Measurements from ENCODE around the gene GLB1L3. TPM values are rescaled to one million over a fixed set of nuclear protein-coding genes. Genes with fewer than 3 reads are reported as not detected.
"Not testable (repeated sequence)": the region's sequence is repeated elsewhere in the genome, so short reads cannot be mapped to it uniquely, and the experiment has no call there.

GLB1L3 gene
- total and polyA plus RNA-seq, 2 donors, result 0.71 to 1.8 TPM

DNA sequence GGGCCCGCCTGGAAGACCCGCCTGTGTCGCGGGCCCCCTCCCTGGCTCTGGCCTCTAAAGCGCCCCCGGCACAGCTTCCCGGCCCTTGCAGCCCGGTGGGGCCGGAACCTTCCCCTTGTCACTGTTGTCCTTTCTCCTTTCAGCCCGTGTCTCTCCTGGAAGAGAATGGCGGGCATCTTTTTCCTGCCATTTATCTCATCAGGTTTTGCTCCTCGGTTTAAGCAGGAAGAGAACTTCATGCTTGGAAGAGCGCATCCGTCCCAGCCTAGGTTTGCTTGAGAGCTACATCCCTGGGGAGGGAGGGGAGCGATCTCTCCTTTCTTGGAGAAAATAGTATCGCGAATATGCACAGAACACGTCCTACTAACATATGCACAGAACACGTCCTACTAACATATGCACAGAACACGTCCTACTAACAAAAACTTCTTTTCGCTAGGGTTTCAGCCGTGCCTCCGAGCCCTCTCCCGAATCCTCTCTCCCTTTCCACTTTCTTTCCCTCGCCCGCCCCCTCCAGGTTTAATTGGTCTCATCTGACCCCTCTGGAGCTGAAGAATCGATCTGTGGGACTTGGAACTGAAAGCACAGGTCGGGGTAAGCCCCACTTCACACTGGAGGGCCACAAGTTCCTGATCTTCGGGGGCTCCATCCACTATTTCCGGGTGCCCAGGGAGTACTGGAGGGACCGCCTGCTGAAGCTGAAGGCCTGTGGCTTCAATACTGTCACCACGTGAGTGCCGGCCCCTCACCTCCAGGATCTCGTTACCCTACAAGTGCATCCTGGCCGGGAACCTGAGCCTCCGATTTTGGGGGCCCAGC, 1.2 kb downstream of the GLB1L3 start:
- DNase-seq (ENCODE audit: low read depth in 6 of 9, low spot score in 9 of 9), result no peak
- Histone ChIP-seq H3K9me3 (ENCODE audit: control insufficient read depth in 2 of 2, insufficient read depth in 1 of 2, low read length in 1 of 2) (peaks cover 4 to 11% of the 10 kb centered on the region in 2 donors), H3K27me3 (ENCODE audit: control insufficient read depth in 2 of 2, insufficient read depth in 1 of 2, low read length in 1 of 2) (peaks cover 32 to 81% of the 10 kb centered on the region in 2 donors), H3K4me1 (ENCODE audit: control insufficient read depth in 2 of 2, insufficient read depth in 2 of 2, low read length in 2 of 2) (peaks cover 3 to 23% of the 10 kb centered on the region in 2 donors), H3K36me3 (ENCODE audit: control insufficient read depth in 2 of 2, insufficient read depth in 2 of 2, low read length in 1 of 2) (no peaks in the 10 kb centered on the region), H3K4me3 (ENCODE audit: low read length in 2 of 2) (no peak overlapping the region), H3K27ac (ENCODE audit: low read depth in 1 of 2, low read length in 1 of 2) (no peak overlapping the region)
- WGBS, result 21% methylated on average over 36 of the region's 36 CpGs

DNA sequence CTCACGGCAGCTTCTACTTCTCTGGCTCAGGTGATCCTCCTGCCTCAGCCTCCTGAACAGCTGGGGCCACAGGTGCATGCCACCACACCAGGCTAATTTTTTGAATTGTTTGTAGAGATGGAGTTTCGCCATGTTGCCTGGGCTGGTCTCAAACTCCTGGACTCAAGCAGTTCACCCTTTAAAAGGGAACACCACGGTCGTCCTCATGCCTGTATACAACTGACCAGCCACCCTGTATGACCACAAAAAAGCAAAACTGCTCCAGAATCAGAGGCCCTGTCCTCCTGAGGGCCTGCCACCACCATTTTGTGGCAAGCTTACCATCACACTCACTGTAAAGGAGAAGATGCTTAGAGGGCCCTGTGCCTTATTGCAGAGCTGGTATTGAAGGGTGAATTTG, 2.2 kb downstream of the GLB1L3 start:
- Histone ChIP-seq H3K4me3 (ENCODE audit: low read length in 2 of 2) (no peak overlapping the region), H3K36me3 (ENCODE audit: control insufficient read depth in 2 of 2, insufficient read depth in 2 of 2, low read length in 1 of 2) (no peaks in the 10 kb centered on the region), H3K27ac (ENCODE audit: low read depth in 1 of 2, low read length in 1 of 2) (no peak overlapping the region), H3K27me3 (ENCODE audit: control insufficient read depth in 2 of 2, insufficient read depth in 1 of 2, low read length in 1 of 2) (peaks cover 32 to 76% of the 10 kb centered on the region in 2 donors), H3K9me3 (ENCODE audit: control insufficient read depth in 2 of 2, insufficient read depth in 1 of 2, low read length in 1 of 2) (peaks cover 4 to 11% of the 10 kb centered on the region in 2 donors), H3K4me1 (ENCODE audit: control insufficient read depth in 2 of 2, insufficient read depth in 2 of 2, low read length in 2 of 2) (peaks cover 3 to 21% of the 10 kb centered on the region in 2 donors)
- WGBS, result 98% methylated on average over 4 of the region's 4 CpGs
- DNase-seq (ENCODE audit: low read depth in 6 of 9, low spot score in 9 of 9), result no peak

GRCh38 chr11:134281635-134282034, 5.5 kb downstream of the GLB1L3 start:
- not testable (repeated sequence) for H3K36me3 ChIP-seq (ENCODE audit: control insufficient read depth in 2 of 2, insufficient read depth in 2 of 2, low read length in 1 of 2); H3K27ac ChIP-seq (ENCODE audit: low read depth in 1 of 2, low read length in 1 of 2); H3K4me3 ChIP-seq (ENCODE audit: low read length in 2 of 2); DNase-seq (ENCODE audit: low read depth in 6 of 9, low spot score in 9 of 9); H3K4me1 ChIP-seq (ENCODE audit: control insufficient read depth in 2 of 2, insufficient read depth in 2 of 2, low read length in 2 of 2)
- 85% methylated on average over 12 of the region's 17 CpGs for WGBS
- Histone ChIP-seq H3K9me3 (ENCODE audit: control insufficient read depth in 2 of 2, insufficient read depth in 1 of 2, low read length in 1 of 2) (peaks cover 2 to 11% of the 10 kb centered on the region in 2 donors), H3K27me3 (ENCODE audit: control insufficient read depth in 2 of 2, insufficient read depth in 1 of 2, low read length in 1 of 2) (peaks cover 23 to 51% of the 10 kb centered on the region in 2 donors)

- H3K36me3 ChIP-seq (ENCODE audit: control insufficient read depth in 2 of 2, insufficient read depth in 2 of 2, low read length in 1 of 2), result no peaks in the 10 kb centered on the region
- H3K9me3 ChIP-seq (ENCODE audit: control insufficient read depth in 2 of 2, insufficient read depth in 1 of 2, low read length in 1 of 2), result peaks cover 2 to 11% of the 10 kb centered on the region in 2 donors
- peaks cover 17 to 44% of the 10 kb centered on the region in 2 donors for H3K27me3 ChIP-seq (ENCODE audit: control insufficient read depth in 2 of 2, insufficient read depth in 1 of 2, low read length in 1 of 2)
- DNase-seq (ENCODE audit: low read depth in 6 of 9, low spot score in 9 of 9), result no peak
- 90% methylated on average over 22 of the region's 22 CpGs for WGBS
- no peaks in the 10 kb centered on the region for H3K4me1 ChIP-seq (ENCODE audit: control insufficient read depth in 2 of 2, insufficient read depth in 2 of 2, low read length in 2 of 2)
- H3K4me3 ChIP-seq (ENCODE audit: low read length in 2 of 2), result no peak overlapping the region
- no peak overlapping the region for H3K27ac ChIP-seq (ENCODE audit: low read depth in 1 of 2, low read length in 1 of 2)
Observed at GRCh38 chr11:134282121-134283045, 6.2 kb downstream of the GLB1L3 start.

- no peak for DNase-seq (ENCODE audit: low read depth in 6 of 9, low spot score in 9 of 9)
- H3K4me3 ChIP-seq (ENCODE audit: low read length in 2 of 2), result no peak overlapping the region
- peaks cover 6 to 31% of the 10 kb centered on the region in 2 donors for H3K27me3 ChIP-seq (ENCODE audit: control insufficient read depth in 2 of 2, insufficient read depth in 1 of 2, low read length in 1 of 2)
- H3K4me1 ChIP-seq (ENCODE audit: control insufficient read depth in 2 of 2, insufficient read depth in 2 of 2, low read length in 2 of 2), result no peaks in the 10 kb centered on the region
- 91% methylated on average over 16 of the region's 16 CpGs for WGBS
- H3K9me3 ChIP-seq (ENCODE audit: control insufficient read depth in 2 of 2, insufficient read depth in 1 of 2, low read length in 1 of 2), result no peaks in the 10 kb centered on the region
- H3K36me3 ChIP-seq (ENCODE audit: control insufficient read depth in 2 of 2, insufficient read depth in 2 of 2, low read length in 1 of 2), result no peaks in the 10 kb centered on the region
- no peak overlapping the region for H3K27ac ChIP-seq (ENCODE audit: low read depth in 1 of 2, low read length in 1 of 2)
Observed at GRCh38 chr11:134283461-134284230, 7.5 kb downstream of the GLB1L3 start.

DNA sequence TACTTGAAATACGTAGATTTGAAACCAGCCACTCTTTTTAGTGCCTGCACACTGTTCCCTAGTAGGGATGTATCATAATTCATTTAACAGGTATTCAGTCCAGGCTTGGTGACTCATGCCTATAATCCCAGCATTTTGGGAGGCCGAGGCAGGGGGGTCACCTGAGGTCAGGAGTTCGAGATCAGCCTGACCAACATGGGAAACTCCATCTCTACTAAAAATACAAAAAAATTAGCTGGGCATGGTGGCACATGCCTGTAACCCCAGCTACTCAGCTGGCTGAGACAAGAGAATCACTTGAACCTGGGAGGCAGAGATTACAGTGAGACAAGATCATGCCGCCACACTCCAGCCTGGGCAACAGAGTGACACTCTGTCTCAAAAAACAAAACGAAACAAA, 8.2 kb downstream of the GLB1L3 start:
- H3K4me3 ChIP-seq (ENCODE audit: low read length in 2 of 2), result not testable (repeated sequence)
- WGBS, result 95% methylated on average over 5 of the region's 5 CpGs

DNA sequence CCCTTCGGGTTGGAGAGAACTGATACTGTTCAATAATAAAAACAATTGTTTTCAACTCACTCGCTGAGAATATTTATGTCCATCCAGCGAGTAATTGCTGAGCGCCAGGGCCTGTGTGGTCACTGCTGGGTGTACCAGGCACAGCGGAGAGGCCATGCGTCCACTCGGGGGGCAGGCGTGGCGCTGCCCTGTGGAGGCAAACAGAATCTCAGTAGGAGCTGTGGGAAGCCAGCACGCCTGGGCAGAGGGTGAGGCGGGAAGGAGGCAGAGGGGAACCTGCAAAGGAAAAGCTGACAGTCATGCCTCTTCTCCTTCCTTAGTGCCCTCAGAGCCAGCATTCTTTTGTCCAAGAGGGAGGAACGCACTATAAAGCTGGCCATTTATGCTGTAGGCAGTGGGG, 11.4 kb downstream of the GLB1L3 start:
- DNase-seq (ENCODE audit: low read depth in 6 of 9, low spot score in 9 of 9), result no peak
- H3K36me3 ChIP-seq (ENCODE audit: control insufficient read depth in 2 of 2, insufficient read depth in 2 of 2, low read length in 1 of 2), result no peaks in the 10 kb centered on the region
- peaks cover 0 to 9% of the 10 kb centered on the region in 2 donors for H3K27me3 ChIP-seq (ENCODE audit: control insufficient read depth in 2 of 2, insufficient read depth in 1 of 2, low read length in 1 of 2)
- H3K4me1 ChIP-seq (ENCODE audit: control insufficient read depth in 2 of 2, insufficient read depth in 2 of 2, low read length in 2 of 2), result no peaks in the 10 kb centered on the region
- 95% methylated on average over 12 of the region's 12 CpGs for WGBS
- H3K4me3 ChIP-seq (ENCODE audit: low read length in 2 of 2), result no peak overlapping the region
- no peak overlapping the region for H3K27ac ChIP-seq (ENCODE audit: low read depth in 1 of 2, low read length in 1 of 2)
- no peaks in the 10 kb centered on the region for H3K9me3 ChIP-seq (ENCODE audit: control insufficient read depth in 2 of 2, insufficient read depth in 1 of 2, low read length in 1 of 2)

More for the DNA sequence above, 8.2 kb downstream of the GLB1L3 start:
- DNase-seq (ENCODE audit: low read depth in 6 of 9, low spot score in 9 of 9); H3K36me3 ChIP-seq (ENCODE audit: control insufficient read depth in 2 of 2, insufficient read depth in 2 of 2, low read length in 1 of 2); H3K27ac ChIP-seq (ENCODE audit: low read depth in 1 of 2, low read length in 1 of 2); H3K4me1 ChIP-seq (ENCODE audit: control insufficient read depth in 2 of 2, insufficient read depth in 2 of 2, low read length in 2 of 2); H3K9me3 ChIP-seq (ENCODE audit: control insufficient read depth in 2 of 2, insufficient read depth in 1 of 2, low read length in 1 of 2): not testable (repeated sequence)
- H3K27me3 ChIP-seq (ENCODE audit: control insufficient read depth in 2 of 2, insufficient read depth in 1 of 2, low read length in 1 of 2), result peaks cover 6 to 24% of the 10 kb centered on the region in 2 donors

GRCh38 chr11:134288486-134288885, 12.3 kb downstream of the GLB1L3 start:
- no peaks in the 10 kb centered on the region for H3K4me1 ChIP-seq (ENCODE audit: control insufficient read depth in 2 of 2, insufficient read depth in 2 of 2, low read length in 2 of 2)
- no peak overlapping the region for H3K27ac ChIP-seq (ENCODE audit: low read depth in 1 of 2, low read length in 1 of 2)
- H3K4me3 ChIP-seq (ENCODE audit: low read length in 2 of 2), result no peak overlapping the region
- H3K36me3 ChIP-seq (ENCODE audit: control insufficient read depth in 2 of 2, insufficient read depth in 2 of 2, low read length in 1 of 2), result no peaks in the 10 kb centered on the region
- peaks cover 0 to 4% of the 10 kb centered on the region in 2 donors for H3K27me3 ChIP-seq (ENCODE audit: control insufficient read depth in 2 of 2, insufficient read depth in 1 of 2, low read length in 1 of 2)
- 98% methylated on average over 13 of the region's 13 CpGs for WGBS
- no peak for DNase-seq (ENCODE audit: low read depth in 6 of 9, low spot score in 9 of 9)
- H3K9me3 ChIP-seq (ENCODE audit: control insufficient read depth in 2 of 2, insufficient read depth in 1 of 2, low read length in 1 of 2), result no peaks in the 10 kb centered on the region
